ENCODE data around the gene TMEM135.

Gene TMEM135

GRCh38 chr11:87254562-87254961 lies 216.8 kb downstream of the TMEM135 start:
- H3K4me3 ChIP-seq (ENCODE audit: low read depth, low read length) = no peak overlapping the region
- DNase-seq (ENCODE audit: low read depth, low spot score) = no peak
- in situ Hi-C loops (cut with HindIII; ENCODE audit: low sequenced_read_pairs) = no loop called here
- TF ChIP-seq, protein P1, sequence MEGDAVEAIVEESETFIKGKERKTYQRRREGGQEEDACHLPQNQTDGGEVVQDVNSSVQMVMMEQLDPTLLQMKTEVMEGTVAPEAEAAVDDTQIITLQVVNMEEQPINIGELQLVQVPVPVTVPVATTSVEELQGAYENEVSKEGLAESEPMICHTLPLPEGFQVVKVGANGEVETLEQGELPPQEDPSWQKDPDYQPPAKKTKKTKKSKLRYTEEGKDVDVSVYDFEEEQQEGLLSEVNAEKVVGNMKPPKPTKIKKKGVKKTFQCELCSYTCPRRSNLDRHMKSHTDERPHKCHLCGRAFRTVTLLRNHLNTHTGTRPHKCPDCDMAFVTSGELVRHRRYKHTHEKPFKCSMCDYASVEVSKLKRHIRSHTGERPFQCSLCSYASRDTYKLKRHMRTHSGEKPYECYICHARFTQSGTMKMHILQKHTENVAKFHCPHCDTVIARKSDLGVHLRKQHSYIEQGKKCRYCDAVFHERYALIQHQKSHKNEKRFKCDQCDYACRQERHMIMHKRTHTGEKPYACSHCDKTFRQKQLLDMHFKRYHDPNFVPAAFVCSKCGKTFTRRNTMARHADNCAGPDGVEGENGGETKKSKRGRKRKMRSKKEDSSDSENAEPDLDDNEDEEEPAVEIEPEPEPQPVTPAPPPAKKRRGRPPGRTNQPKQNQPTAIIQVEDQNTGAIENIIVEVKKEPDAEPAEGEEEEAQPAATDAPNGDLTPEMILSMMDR (IDR thresholded peaks at IDR 0.05; ENCODE audit: low read depth, low read length) = no peak

DNA sequence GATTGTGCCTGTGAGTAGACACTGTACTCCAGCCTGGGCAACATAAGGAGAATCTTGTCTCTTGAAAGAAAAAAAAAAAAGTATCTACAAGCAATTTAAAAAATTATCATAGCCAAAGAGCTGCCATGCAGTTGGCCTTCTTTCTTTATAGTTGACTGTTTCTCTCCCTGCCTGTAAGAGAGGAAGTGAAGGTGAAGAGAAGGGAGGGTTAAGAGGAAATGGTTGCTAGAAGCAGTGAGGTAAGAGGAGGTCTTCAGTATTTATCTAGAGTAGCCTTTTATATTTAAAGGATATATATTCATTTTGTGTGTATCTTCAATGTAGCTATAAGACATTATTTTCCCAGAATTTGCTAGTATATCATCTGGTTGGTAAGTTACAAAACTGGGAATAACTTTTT lies 217.9 kb downstream of the TMEM135 start:
- DNase-seq (ENCODE audit: low read depth, low spot score) = no peak
- TF ChIP-seq, protein P1 (IDR thresholded peaks at IDR 0.05; ENCODE audit: low read depth, low read length) = no peak
- in situ Hi-C loops (cut with HindIII; ENCODE audit: low sequenced_read_pairs) = no loop called here
- no peak overlapping the region for H3K4me3 ChIP-seq (ENCODE audit: low read depth, low read length)

GRCh38 chr11:87256694-87257340 lies 219.1 kb downstream of the TMEM135 start:
- DNase-seq (ENCODE audit: low read depth, low spot score) = no peak
- no peak overlapping the region for H3K4me3 ChIP-seq (ENCODE audit: low read depth, low read length)
- in situ Hi-C loops (cut with HindIII; ENCODE audit: low sequenced_read_pairs) = no loop called here
- TF ChIP-seq, protein P1 (IDR thresholded peaks at IDR 0.05; ENCODE audit: low read depth, low read length) = no peak

- H3K4me3 ChIP-seq (ENCODE audit: low read depth, low read length) = no peak overlapping the region
- in situ Hi-C loops (cut with HindIII; ENCODE audit: low sequenced_read_pairs) = no loop called here
- no peak for DNase-seq (ENCODE audit: low read depth, low spot score)
- TF ChIP-seq, protein P1 (IDR thresholded peaks at IDR 0.05; ENCODE audit: low read depth, low read length) = no peak
These were observed 220.6 kb downstream of the TMEM135 start for GRCh38 chr11:87258171-87258833.

GRCh38 chr11:87259736-87260135 lies 222.0 kb downstream of the TMEM135 start:
- no peak overlapping the region for H3K4me3 ChIP-seq (ENCODE audit: low read depth, low read length)
- TF ChIP-seq, protein P1 (IDR thresholded peaks at IDR 0.05; ENCODE audit: low read depth, low read length) = no peak
- no peak for DNase-seq (ENCODE audit: low read depth, low spot score)
- in situ Hi-C loops (cut with HindIII; ENCODE audit: low sequenced_read_pairs) = no loop called here

GRCh38 chr11:87260811-87261210 lies 223.1 kb downstream of the TMEM135 start:
- TF ChIP-seq, protein P1 (IDR thresholded peaks at IDR 0.05; ENCODE audit: low read depth, low read length) = no peak
- DNase-seq (ENCODE audit: low read depth, low spot score) = no peak
- H3K4me3 ChIP-seq (ENCODE audit: low read depth, low read length) = no peak overlapping the region
- in situ Hi-C loops (cut with HindIII; ENCODE audit: low sequenced_read_pairs) = no loop called here
